Muscle layer of colon (tissue), 2 donors: ENCODE data around the gene TMEM209.

Experiments used
- H3K27ac ChIP-seq: one replicate; pipeline ENCODE4 v1.7.0; 2013; ENCODE audit warnings: low read depth, mild to moderate bottlenecking, low read length, moderate library complexity
- H3K27me3 ChIP-seq, 2 donors: one replicate each; pipeline ENCODE4 v1.7.0; 2013; ENCODE audit warnings: low read length in 2 of 2, mild to moderate bottlenecking in 2 of 2; ENCODE audit not compliant: insufficient read depth in 2 of 2, control insufficient read depth in 1 of 2
- H3K36me3 ChIP-seq: one replicate; pipeline ENCODE4 v1.7.0; 2013; ENCODE audit warnings: mild to moderate bottlenecking, low read length; ENCODE audit not compliant: insufficient read depth
- H3K4me1 ChIP-seq: one replicate; pipeline ENCODE4 v1.7.0; 2013; ENCODE audit warnings: mild to moderate bottlenecking, low read length; ENCODE audit not compliant: insufficient read depth
- H3K4me3 ChIP-seq, 2 donors: one replicate each; pipeline ENCODE4 v1.7.0; 2013; ENCODE audit warnings: low read length in 2 of 2, low read depth in 1 of 2, mild to moderate bottlenecking in 1 of 2, moderate library complexity in 1 of 2
- H3K9ac ChIP-seq: one replicate; pipeline ENCODE4 v1.7.0; 2013; ENCODE audit warnings: low read length
- H3K9me3 ChIP-seq: one replicate; pipeline ENCODE4 v1.7.0; 2013; ENCODE audit warnings: mild to moderate bottlenecking, low read length
- donor health status: abdominal sarcoma.
- donor health status: Adenocarcinoma of cecum.

The TMEM209 gene

DNA sequence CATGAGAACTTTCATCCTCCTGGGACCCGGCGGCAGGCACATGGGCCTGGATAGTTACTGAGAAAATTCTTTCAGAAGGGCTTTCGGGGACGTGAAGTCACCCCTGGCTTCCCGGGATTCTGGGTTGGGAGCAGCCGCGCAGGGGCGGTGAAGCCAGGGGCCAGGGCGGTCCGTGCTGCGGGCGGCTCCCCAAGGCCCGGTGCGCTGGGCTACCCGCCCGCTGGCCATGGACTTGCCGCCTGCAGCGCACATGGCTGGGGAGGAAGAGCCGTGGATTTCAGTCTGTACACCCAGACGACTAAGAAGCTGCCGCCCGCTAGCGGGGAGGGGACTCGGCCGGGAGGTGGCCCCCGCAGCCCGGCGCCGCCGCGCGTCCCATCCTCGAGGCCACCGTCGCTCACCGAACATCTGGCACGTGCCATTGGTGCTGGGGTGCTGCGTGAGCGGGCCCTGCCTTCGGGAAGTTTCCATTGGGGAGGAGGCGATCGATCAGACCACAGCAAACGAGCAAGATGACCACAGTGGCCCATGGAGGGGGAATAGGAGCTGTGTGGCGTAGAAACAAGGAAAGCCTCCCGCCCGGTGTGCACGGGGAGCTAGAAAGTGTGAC, 64.5 kb downstream of the TMEM209 start:
- peak overlapping the region; percentile 53 for H3K9ac ChIP-seq
- peak overlapping the region; percentile 85 for H3K27ac ChIP-seq
- no peaks in the 10 kb centered on the region for H3K9me3 ChIP-seq
- peaks cover 7% of the 10 kb centered on the region for H3K4me1 ChIP-seq
- H3K27me3 ChIP-seq: no peaks in the 10 kb centered on the region
- peaks cover 12% of the 10 kb centered on the region for H3K36me3 ChIP-seq
- H3K4me3 ChIP-seq: peak overlapping the region; percentile 62 to 90

DNA sequence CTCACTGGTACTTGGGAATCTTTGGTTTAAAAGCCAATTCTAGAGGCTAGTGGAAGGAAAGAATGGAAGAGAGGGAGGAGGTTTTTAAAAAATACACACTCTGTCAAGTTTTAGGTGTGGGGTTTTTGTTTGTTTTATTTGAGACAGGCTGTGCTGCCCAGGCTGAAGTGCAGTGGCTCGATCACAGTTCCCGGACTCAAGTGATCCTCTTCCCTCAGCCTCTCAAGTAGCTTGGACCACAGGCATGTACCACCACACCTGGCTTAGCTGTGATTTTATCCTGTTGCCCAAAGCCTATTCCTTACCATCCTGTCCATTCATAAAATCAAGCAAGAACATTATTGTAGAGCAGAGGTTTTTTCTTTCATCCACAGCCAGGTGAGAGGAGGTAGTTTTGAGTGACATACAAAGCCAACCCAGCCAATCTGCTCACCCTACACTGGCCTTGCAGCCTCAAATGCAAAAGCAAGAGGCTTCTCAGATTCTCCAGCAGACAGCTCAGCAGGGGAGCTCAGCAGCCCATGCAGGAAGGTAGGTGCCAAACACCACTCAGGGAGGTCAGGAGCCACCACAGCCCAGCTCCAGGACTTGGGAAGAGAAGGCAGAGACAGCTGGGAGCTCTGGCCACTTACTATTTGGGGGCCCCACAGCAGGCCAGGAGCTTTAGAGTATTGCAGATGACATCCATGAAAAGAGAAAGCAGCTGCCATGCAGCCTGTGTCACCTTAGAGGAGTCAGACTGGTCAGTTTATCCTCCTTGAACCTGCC, 65.8 kb downstream of the TMEM209 start:
- no peak overlapping the region for H3K9ac ChIP-seq
- H3K36me3 ChIP-seq: peaks cover 18% of the 10 kb centered on the region
- no peak overlapping the region for H3K27ac ChIP-seq
- H3K27me3 ChIP-seq: no peaks in the 10 kb centered on the region
- H3K4me3 ChIP-seq: no peak overlapping the region
- H3K4me1 ChIP-seq: peaks cover 7% of the 10 kb centered on the region
- no peaks in the 10 kb centered on the region for H3K9me3 ChIP-seq

DNA sequence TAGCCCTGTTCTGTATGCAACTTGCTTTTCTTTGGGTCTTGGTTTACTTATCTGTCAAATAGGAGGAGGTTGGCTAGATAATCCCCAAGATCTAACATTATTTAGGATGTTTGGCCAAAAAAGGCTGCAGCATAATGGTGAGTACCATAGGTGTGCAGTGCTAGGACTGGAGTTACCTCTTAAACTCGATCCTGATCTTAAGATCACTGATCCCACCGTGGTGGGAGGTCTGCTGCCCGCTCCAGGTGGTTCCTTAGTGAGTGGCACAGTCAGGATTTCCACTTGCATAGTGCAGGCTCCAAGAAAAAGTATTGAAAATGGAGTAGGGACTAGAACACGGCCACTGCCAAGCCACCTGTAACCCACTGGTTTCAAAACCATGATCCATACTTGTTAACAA, 68.0 kb downstream of the TMEM209 start:
- Histone ChIP-seq H3K27me3 (no peaks in the 10 kb centered on the region), H3K4me1 (peaks cover 6% of the 10 kb centered on the region), H3K9me3 (no peaks in the 10 kb centered on the region), H3K36me3 (peaks cover 28% of the 10 kb centered on the region), H3K4me3 (no peak overlapping the region), H3K9ac (no peak overlapping the region), H3K27ac (no peak overlapping the region)

DNA sequence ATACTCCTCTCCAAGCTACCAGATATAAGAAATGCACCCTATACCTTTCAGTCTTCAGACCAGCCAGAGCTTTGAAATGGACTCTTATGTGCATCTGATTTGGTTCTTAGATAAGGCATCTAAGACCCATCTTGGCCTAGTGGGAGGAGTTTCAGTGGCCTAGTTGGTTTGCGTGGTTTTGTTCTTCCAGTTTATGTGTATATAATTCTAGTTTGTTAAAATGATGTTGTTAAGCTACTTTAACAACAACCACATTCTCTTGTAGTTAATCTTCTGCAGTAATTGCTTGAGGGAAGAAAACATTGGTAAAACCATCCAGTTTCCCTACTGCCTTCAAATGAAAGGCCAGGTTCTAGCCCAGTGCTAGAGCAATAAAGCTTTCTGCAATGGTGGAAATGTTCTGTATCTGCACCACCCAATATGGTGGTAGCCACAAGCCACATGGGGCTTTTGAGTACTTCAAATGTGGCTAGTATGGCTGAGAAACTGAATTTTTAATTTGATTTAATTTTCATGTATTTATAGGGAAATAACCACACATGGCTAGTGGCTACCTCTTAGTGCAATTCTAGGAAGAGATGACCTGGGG, 68.5 kb downstream of the TMEM209 start:
- no peak overlapping the region for H3K27ac ChIP-seq
- peaks cover 30% of the 10 kb centered on the region for H3K36me3 ChIP-seq
- no peaks in the 10 kb centered on the region for H3K27me3 ChIP-seq
- peaks cover under 1% of the 10 kb centered on the region for H3K4me1 ChIP-seq
- H3K9ac ChIP-seq: no peak overlapping the region
- no peaks in the 10 kb centered on the region for H3K9me3 ChIP-seq
- H3K4me3 ChIP-seq: no peak overlapping the region

DNA sequence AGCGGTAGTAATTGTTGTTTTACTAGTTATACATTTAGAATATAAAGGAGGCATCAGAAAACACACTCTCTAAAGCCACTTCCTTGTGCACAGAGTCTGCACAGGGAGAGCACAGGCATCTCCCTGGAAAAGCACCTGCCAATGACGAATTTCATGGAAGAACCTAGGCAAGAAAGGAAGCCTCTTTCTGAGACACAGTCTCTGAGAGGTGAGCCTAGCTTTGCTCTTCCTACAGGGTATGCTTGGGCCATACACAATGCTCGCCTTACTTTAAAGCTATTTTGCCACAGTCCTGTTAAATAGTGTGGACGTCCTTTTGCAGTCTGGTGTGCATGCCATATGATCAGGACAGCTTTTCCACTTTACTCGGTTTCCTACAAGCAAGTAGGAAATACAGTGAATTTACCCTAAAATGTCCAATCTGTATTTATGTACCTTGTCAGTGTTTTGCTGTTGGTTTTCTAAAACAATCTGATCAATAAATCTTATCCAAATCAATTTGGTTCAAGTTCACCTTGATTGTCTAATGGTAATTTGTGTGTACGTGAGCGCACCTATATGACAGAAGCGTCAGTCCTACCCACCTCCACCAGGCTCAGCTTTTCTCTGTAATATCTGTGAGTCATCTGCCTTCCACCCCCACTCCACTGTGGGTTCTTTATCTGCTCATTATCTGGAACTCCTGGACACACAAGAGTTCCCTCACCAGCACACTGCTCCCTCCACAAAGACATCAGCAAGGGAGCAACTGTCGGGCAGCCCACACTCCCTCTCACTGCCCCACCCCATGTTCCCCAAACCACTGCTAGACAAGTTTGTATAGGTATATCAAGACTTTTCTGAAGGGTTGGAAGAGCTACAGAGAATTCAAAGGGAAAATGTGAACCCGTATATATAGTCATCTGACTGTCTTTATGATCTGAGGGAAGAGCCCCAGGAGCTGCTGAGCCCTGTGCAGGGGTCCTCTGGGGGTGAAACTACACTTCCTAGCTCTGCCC, 69.7 kb downstream of the TMEM209 start:
- no peaks in the 10 kb centered on the region for H3K9me3 ChIP-seq
- no peaks in the 10 kb centered on the region for H3K4me1 ChIP-seq
- H3K27ac ChIP-seq: no peak overlapping the region
- no peak overlapping the region for H3K9ac ChIP-seq
- no peak overlapping the region for H3K4me3 ChIP-seq
- peaks cover 41% of the 10 kb centered on the region for H3K36me3 ChIP-seq
- no peaks in the 10 kb centered on the region for H3K27me3 ChIP-seq

DNA sequence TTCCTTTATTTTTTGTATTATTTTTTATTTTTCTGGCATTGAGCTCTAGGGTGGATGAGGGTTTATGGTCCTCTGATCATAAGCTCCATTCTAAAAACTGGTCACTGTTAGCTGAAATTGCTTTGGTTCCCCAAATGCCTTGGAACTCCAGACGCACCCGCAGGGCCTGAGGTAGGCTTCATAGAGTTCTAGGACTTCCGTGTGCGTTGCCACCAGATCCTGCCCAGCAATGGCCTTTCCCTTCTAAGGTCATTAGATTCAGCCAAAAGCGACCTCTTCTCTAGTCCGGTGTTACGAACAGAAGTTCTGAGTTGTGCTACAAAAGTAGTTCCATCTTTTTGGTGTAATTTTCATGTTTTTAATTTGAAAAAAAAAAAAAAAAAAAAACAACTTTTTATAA, 70.5 kb downstream of the TMEM209 start:
- Histone ChIP-seq H3K4me1 (no peaks in the 10 kb centered on the region), H3K9ac (no peak overlapping the region), H3K36me3 (peaks cover 44% of the 10 kb centered on the region), H3K4me3 (no peak overlapping the region), H3K27ac (no peak overlapping the region), H3K27me3 (no peaks in the 10 kb centered on the region), H3K9me3 (no peaks in the 10 kb centered on the region)

DNA sequence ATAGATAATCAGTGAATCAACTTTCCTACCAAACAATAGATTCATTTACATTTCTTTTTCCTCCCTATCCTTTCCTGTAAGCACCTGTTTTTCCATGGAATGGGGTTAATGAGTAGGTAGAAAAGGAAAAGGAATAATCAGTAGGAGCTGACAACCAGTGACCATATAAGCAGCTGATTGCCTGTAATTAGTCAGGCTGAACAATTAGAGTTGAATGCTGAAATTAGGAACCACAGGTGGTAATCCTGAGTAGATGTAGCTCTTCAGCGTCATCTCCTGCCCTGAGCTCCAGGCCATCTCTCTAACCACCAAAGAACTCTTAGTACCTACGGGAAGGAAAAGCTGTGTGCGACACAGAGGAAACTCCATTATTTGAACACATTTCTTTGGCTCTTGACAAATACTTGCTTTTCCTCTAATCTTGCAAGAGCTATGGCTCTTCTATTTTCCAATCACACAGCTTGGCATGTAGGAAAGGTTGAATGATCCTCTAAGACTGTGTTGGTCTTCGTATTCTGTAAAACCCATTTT, 71.0 kb downstream of the TMEM209 start:
- H3K9me3 ChIP-seq: no peaks in the 10 kb centered on the region
- H3K27ac ChIP-seq: no peak overlapping the region
- H3K9ac ChIP-seq: no peak overlapping the region
- H3K36me3 ChIP-seq: peaks cover 44% of the 10 kb centered on the region
- H3K4me1 ChIP-seq: no peaks in the 10 kb centered on the region
- no peaks in the 10 kb centered on the region for H3K27me3 ChIP-seq
- H3K4me3 ChIP-seq: no peak overlapping the region

DNA sequence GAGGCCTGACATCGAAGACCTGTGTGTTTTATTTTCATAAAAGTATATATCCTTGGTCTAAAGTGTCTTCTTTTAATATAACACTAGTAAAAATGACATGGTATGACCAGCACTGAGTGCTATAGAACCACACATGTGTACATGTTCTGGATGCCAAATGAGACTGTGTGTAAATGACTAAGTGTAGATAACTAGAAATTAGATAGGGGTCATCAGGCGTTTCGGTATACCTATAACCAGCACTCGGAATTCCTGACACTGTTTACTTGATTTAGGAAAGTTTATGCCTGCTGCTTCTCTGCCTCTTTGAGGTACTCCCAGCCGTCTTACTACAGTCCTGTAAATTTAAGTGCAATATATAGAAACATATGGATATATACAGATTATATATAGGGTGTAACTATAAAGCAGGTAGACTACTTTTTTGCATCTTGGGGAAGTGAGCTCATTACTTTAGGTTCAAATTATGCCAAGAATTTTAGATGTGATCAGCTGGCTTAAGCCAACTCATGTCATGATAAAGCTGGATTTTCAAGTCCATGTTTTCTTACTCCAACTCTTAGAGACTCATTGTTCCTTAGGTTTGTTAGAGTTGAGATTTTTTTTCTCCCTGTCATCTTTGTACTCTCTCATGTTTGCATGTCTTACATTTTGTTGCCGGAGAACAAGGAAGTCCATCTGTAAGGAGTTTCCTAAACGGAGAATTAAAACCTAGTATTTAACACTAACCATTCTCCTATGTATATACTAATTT, 72.0 kb downstream of the TMEM209 start:
- H3K4me1 ChIP-seq: peaks cover 2% of the 10 kb centered on the region
- no peak overlapping the region for H3K27ac ChIP-seq
- no peak overlapping the region for H3K4me3 ChIP-seq
- no peak overlapping the region for H3K9ac ChIP-seq
- no peaks in the 10 kb centered on the region for H3K9me3 ChIP-seq
- no peaks in the 10 kb centered on the region for H3K27me3 ChIP-seq
- H3K36me3 ChIP-seq: peaks cover 44% of the 10 kb centered on the region

DNA sequence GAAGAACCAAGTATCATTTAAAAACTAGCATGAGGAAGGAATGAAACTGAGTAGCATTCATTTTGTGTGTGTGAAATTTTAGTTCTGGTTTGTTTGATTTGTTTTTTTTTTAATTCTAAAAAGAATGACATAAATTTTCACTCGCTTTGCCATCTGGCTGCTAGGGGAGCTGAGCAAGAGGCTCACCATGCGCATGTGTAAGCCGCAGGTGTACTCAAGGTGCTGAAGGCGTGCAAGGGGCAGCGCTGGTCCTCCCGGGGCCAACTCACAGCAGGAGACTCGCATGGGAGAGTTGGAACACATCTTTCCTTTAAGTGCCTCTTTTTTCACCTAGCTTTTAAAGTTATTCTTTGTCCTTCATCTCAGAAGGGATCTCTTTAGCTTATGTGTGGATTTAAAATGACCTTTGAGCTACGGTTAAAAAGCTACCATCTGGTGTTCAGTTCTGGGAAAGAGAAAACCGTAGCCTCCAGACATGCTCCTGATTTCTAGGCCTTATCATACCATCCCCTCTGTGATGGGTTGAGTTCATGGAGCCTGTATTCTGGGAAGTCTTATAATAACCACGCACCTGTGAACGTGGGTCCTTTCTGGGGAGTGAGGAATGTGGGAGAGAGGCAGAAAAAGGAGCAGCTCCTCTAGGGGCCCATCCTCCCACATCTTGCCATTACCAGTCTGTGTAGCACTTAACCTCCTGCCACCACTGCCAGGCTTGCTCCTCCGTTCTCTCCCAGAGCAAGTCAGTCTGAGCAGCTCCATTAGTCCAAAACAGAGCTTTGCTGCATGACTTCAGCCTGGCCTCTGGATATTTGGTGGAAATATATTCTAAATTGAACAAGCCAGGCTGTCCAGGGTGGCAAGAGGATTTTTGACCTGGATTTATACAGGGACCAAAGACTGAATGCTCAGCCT, 73.0 kb downstream of the TMEM209 start:
- Histone ChIP-seq H3K4me3 (no peak overlapping the region), H3K9me3 (no peaks in the 10 kb centered on the region), H3K9ac (no peak overlapping the region), H3K27ac (no peak overlapping the region), H3K27me3 (no peaks in the 10 kb centered on the region), H3K36me3 (peaks cover 37% of the 10 kb centered on the region), H3K4me1 (peaks cover 12% of the 10 kb centered on the region)
